Activated naive CD8-positive, alpha-beta T cell (primary cell): ENCODE data around the gene ATXN3L.
"Not testable (repeated sequence)": the region's sequence is repeated elsewhere in the genome, so short reads cannot be mapped to it uniquely, and the experiment has no call there.

Experiments used
- H3K27ac Mint-ChIP-seq: one replicate; pipeline ENCODE4 v1.8.0; 2021; ENCODE audit warnings: mixed read lengths
- H3K27me3 Mint-ChIP-seq: one replicate; pipeline ENCODE4 v1.8.0; 2021; ENCODE audit warnings: mixed read lengths
- H3K36me3 Mint-ChIP-seq: one replicate; pipeline ENCODE4 v1.8.0; 2021; ENCODE audit warnings: mixed read lengths
- H3K4me1 Mint-ChIP-seq: one replicate; pipeline ENCODE4 v1.8.0; 2021; ENCODE audit warnings: low read depth, mixed read lengths
- H3K4me3 Mint-ChIP-seq: one replicate; pipeline ENCODE4 v1.8.0; 2021; ENCODE audit warnings: mild to moderate bottlenecking, mixed read lengths
- H3K9me3 Mint-ChIP-seq: one replicate; pipeline ENCODE4 v1.8.0; 2021; ENCODE audit warnings: low read depth, mixed read lengths

The ATXN3L gene

GRCh38 chrX:13334491-13334890 is 14.6 kb upstream of the ATXN3L start:
- H3K4me1 Mint-ChIP-seq, result no peaks in the 10 kb centered on the region
- peaks cover 3% of the 10 kb centered on the region for H3K36me3 Mint-ChIP-seq
- H3K9me3 Mint-ChIP-seq, result no peaks in the 10 kb centered on the region
- H3K4me3 Mint-ChIP-seq, result no peak overlapping the region
- no peaks in the 10 kb centered on the region for H3K27me3 Mint-ChIP-seq
- H3K27ac Mint-ChIP-seq, result no peak overlapping the region

- Mint-ChIP-seq H3K27me3 (no peaks in the 10 kb centered on the region), H3K9me3 (no peaks in the 10 kb centered on the region), H3K36me3 (no peaks in the 10 kb centered on the region), H3K27ac (no peak overlapping the region), H3K4me3 (no peak overlapping the region), H3K4me1 (no peaks in the 10 kb centered on the region)
Observed at GRCh38 chrX:13330446-13330845, 10.6 kb upstream of the ATXN3L start.

- Mint-ChIP-seq H3K36me3 (no peaks in the 10 kb centered on the region), H3K4me3 (no peak overlapping the region), H3K27ac (no peak overlapping the region), H3K4me1 (no peaks in the 10 kb centered on the region), H3K27me3 (no peaks in the 10 kb centered on the region), H3K9me3 (no peaks in the 10 kb centered on the region)
Observed at GRCh38 chrX:13327666-13328065, 7.8 kb upstream of the ATXN3L start.

GRCh38 chrX:13323241-13323640 is 3.4 kb upstream of the ATXN3L start:
- Mint-ChIP-seq H3K27me3 (no peaks in the 10 kb centered on the region), H3K4me1 (no peaks in the 10 kb centered on the region), H3K36me3 (no peaks in the 10 kb centered on the region), H3K4me3 (no peak overlapping the region), H3K9me3 (no peaks in the 10 kb centered on the region), H3K27ac (no peak overlapping the region)

- no peaks in the 10 kb centered on the region for H3K27me3 Mint-ChIP-seq
- H3K4me1 Mint-ChIP-seq, result no peaks in the 10 kb centered on the region
- H3K4me3 Mint-ChIP-seq, result no peak overlapping the region
- no peaks in the 10 kb centered on the region for H3K9me3 Mint-ChIP-seq
- H3K27ac Mint-ChIP-seq, result no peak overlapping the region
- H3K36me3 Mint-ChIP-seq, result no peaks in the 10 kb centered on the region
Observed at GRCh38 chrX:13317366-13317765, 2.5 kb downstream of the ATXN3L start.

GRCh38 chrX:13311560-13311959 is 8.3 kb downstream of the ATXN3L start:
- Mint-ChIP-seq H3K36me3 (no peaks in the 10 kb centered on the region), H3K27me3 (no peaks in the 10 kb centered on the region), H3K27ac (no peak overlapping the region), H3K4me1 (no peaks in the 10 kb centered on the region), H3K9me3 (no peaks in the 10 kb centered on the region), H3K4me3 (no peak overlapping the region)

- no peaks in the 10 kb centered on the region for H3K27me3 Mint-ChIP-seq
- H3K4me1 Mint-ChIP-seq, result no peaks in the 10 kb centered on the region
- H3K4me3 Mint-ChIP-seq, result no peak overlapping the region
- H3K27ac Mint-ChIP-seq, result no peak overlapping the region
- H3K36me3 Mint-ChIP-seq, result no peaks in the 10 kb centered on the region
- no peaks in the 10 kb centered on the region for H3K9me3 Mint-ChIP-seq
Observed at GRCh38 chrX:13309631-13310030, 10.2 kb downstream of the ATXN3L start.

GRCh38 chrX:13307041-13307440 is 12.8 kb downstream of the ATXN3L start:
- H3K4me1 Mint-ChIP-seq, result peaks cover 2% of the 10 kb centered on the region
- no peak overlapping the region for H3K27ac Mint-ChIP-seq
- H3K9me3 Mint-ChIP-seq, result no peaks in the 10 kb centered on the region
- H3K36me3 Mint-ChIP-seq, result no peaks in the 10 kb centered on the region
- no peak overlapping the region for H3K4me3 Mint-ChIP-seq
- no peaks in the 10 kb centered on the region for H3K27me3 Mint-ChIP-seq

GRCh38 chrX:13305108-13305507 is 14.7 kb downstream of the ATXN3L start:
- Mint-ChIP-seq H3K27ac (no peak overlapping the region), H3K4me3 (no peak overlapping the region), H3K27me3 (no peaks in the 10 kb centered on the region), H3K9me3 (no peaks in the 10 kb centered on the region), H3K4me1 (peaks cover 9% of the 10 kb centered on the region), H3K36me3 (no peaks in the 10 kb centered on the region)

- H3K4me1 Mint-ChIP-seq, result peaks cover 13% of the 10 kb centered on the region
- no peak overlapping the region for H3K27ac Mint-ChIP-seq
- no peak overlapping the region for H3K4me3 Mint-ChIP-seq
Observed at GRCh38 chrX:13304052-13304451, 15.8 kb downstream of the ATXN3L start.

GRCh38 chrX:13303248-13303647 is 16.6 kb downstream of the ATXN3L start:
- not testable (repeated sequence) for H3K4me3 Mint-ChIP-seq, H3K27ac Mint-ChIP-seq, H3K9me3 Mint-ChIP-seq, H3K36me3 Mint-ChIP-seq, H3K27me3 Mint-ChIP-seq
- H3K4me1 Mint-ChIP-seq, result peaks cover 15% of the 10 kb centered on the region

More at GRCh38 chrX:13304052-13304451, 15.8 kb downstream of the ATXN3L start:
- Mint-ChIP-seq H3K27me3 (no peaks in the 10 kb centered on the region), H3K36me3 (no peaks in the 10 kb centered on the region), H3K9me3 (no peaks in the 10 kb centered on the region)

- peaks cover 15% of the 10 kb centered on the region for H3K4me1 Mint-ChIP-seq
- H3K9me3 Mint-ChIP-seq, result no peaks in the 10 kb centered on the region
- H3K4me3 Mint-ChIP-seq, result no peak overlapping the region
- H3K27me3 Mint-ChIP-seq, result no peaks in the 10 kb centered on the region
- peak overlapping the region; percentile 3 for H3K27ac Mint-ChIP-seq
- H3K36me3 Mint-ChIP-seq, result no peaks in the 10 kb centered on the region
Observed at GRCh38 chrX:13298836-13299235, 21.0 kb downstream of the ATXN3L start.

GRCh38 chrX:13295841-13296240 is 24.0 kb downstream of the ATXN3L start:
- Mint-ChIP-seq H3K4me3 (no peak overlapping the region), H3K9me3 (no peaks in the 10 kb centered on the region), H3K4me1 (peaks cover 13% of the 10 kb centered on the region), H3K27ac (no peak overlapping the region), H3K27me3 (no peaks in the 10 kb centered on the region), H3K36me3 (no peaks in the 10 kb centered on the region)

GRCh38 chrX:13293700-13294099 is 26.2 kb downstream of the ATXN3L start:
- H3K36me3 Mint-ChIP-seq, result no peaks in the 10 kb centered on the region
- H3K4me1 Mint-ChIP-seq, result no peaks in the 10 kb centered on the region
- H3K4me3 Mint-ChIP-seq, result no peak overlapping the region
- H3K27ac Mint-ChIP-seq, result no peak overlapping the region
- no peaks in the 10 kb centered on the region for H3K9me3 Mint-ChIP-seq
- H3K27me3 Mint-ChIP-seq, result no peaks in the 10 kb centered on the region

- no peaks in the 10 kb centered on the region for H3K36me3 Mint-ChIP-seq
- no peaks in the 10 kb centered on the region for H3K4me1 Mint-ChIP-seq
- no peaks in the 10 kb centered on the region for H3K27me3 Mint-ChIP-seq
- H3K27ac Mint-ChIP-seq, result no peak overlapping the region
- no peaks in the 10 kb centered on the region for H3K9me3 Mint-ChIP-seq
- no peak overlapping the region for H3K4me3 Mint-ChIP-seq
Observed at GRCh38 chrX:13290891-13291614, 28.8 kb downstream of the ATXN3L start.

GRCh38 chrX:13288671-13289070 is 31.2 kb downstream of the ATXN3L start:
- Mint-ChIP-seq H3K36me3 (peaks cover 3% of the 10 kb centered on the region), H3K9me3 (no peaks in the 10 kb centered on the region), H3K4me3 (no peak overlapping the region), H3K4me1 (no peaks in the 10 kb centered on the region), H3K27ac (no peak overlapping the region), H3K27me3 (no peaks in the 10 kb centered on the region)
